K562 (cell line): ENCODE data around the gene CLDN20. TPM values are rescaled to one million over a fixed set of nuclear protein-coding genes. Genes with fewer than 3 reads are reported as not detected.

ENCODE experiments used
- ATAC-seq: fragments of 200-7000 bp; cut with Tn5 transposase; 3 replicates; pipeline ENCODE4 v1.9.1; 2020; ENCODE audit warnings: moderate library complexity
- BruUV-seq: library from RNA; stranded (reverse); fragments of 400-500 nt; replicated peaks from 2 replicates; lab custom pipeline; 2021; lab: Mats Ljungman, UMichigan
- CTCF ChIA-PET: fragments of 300-600 bp; formaldehyde crosslinking; extraction: SDS; loops from one replicate; lab custom pipeline; 2021; ENCODE audit warnings: low intra/inter-chr PET ratio; lab: Yijun Ruan, JAX
- POLR2A ChIA-PET: fragments of 300-600, 350-650 bp; sonication (Branson Sonifier 250); formaldehyde crosslinking; extraction: SDS; loops from one replicate; lab custom pipeline; 2021; ENCODE audit warnings: antibody characterized with exemption, inconsistent platforms; lab: Yijun Ruan, JAX
- DNase-seq, 4 experiments: peaks; one replicate each; pipeline versions ENCODE4 v3.0.0 to v3.0.0-alpha.2; 2011 to 2018; ENCODE audit warnings: low spot score in 3 of 4, mixed read lengths in 3 of 4; ENCODE audit errors: extremely low read depth in 1 of 4
- FAIRE-seq: peaks from 2 replicates; lab custom pipeline; 2011; peaks lifted over from hg19 to GRCh38; lab: Jason Lieb, UNC
- H2AFZ ChIP-seq: 2 replicates; pipeline ENCODE4 v1.6.0; 2011; ENCODE audit warnings: low read depth, low read length, control low read depth, inconsistent platforms
- H3K27ac ChIP-seq: fragments of 200-600 bp; 3 replicates; pipeline ENCODE4 v1.8.0; 2011; ENCODE audit warnings: low read depth, mild to moderate bottlenecking, control low read depth, inconsistent platforms, low read length, moderate library complexity, mixed read lengths; ENCODE audit errors: extremely low read depth
- H3K27me3 ChIP-seq, 2 experiments: fragments of 300-600 bp in 1 of 2; 2 replicates in 1 of 2; 3 replicates in 1 of 2; pipeline versions ENCODE4 v1.6.0 to v1.8.0; 2011; ENCODE audit warnings: inconsistent platforms in 2 of 2, low read length in 2 of 2, mild to moderate bottlenecking in 1 of 2, mixed read lengths in 1 of 2, moderate library complexity in 1 of 2; ENCODE audit not compliant: control insufficient read depth in 2 of 2, insufficient read depth in 2 of 2
- H3K36me3 ChIP-seq: fragments of 300-600 bp; 3 replicates; pipeline ENCODE4 v1.8.0; 2011; ENCODE audit warnings: mild to moderate bottlenecking, low read length, inconsistent platforms; ENCODE audit not compliant: control insufficient read depth, insufficient read depth
- H3K4me1 ChIP-seq, 2 experiments: fragments of 200-600 bp in 1 of 2; replicated peaks in 1 of 2; 2 replicates in 1 of 2; 3 replicates in 1 of 2; pipeline versions ENCODE4 v1.5.1 to v1.8.0; 2011; ENCODE audit warnings: inconsistent platforms in 2 of 2, low read length in 2 of 2, mild to moderate bottlenecking in 1 of 2, mixed read lengths in 1 of 2, moderate library complexity in 1 of 2; ENCODE audit not compliant: control insufficient read depth in 2 of 2, insufficient read depth in 2 of 2
- H3K4me2 ChIP-seq: 2 replicates; pipeline ENCODE4 v1.6.1; 2011; ENCODE audit warnings: low read length, control low read depth, inconsistent platforms, mixed read lengths; ENCODE audit not compliant: insufficient read depth
- H3K4me3 ChIP-seq: fragments of 200-600 bp; sonication (generic), shearing (Covaris generic); 2 replicates; pipeline ENCODE4 v1.5.1; 2016; ENCODE audit warnings: control low read depth, inconsistent platforms
- H3K79me2 ChIP-seq: fragments of 200-600 bp; 3 replicates; pipeline ENCODE4 v1.8.0; 2011; ENCODE audit warnings: low read length, inconsistent platforms; ENCODE audit not compliant: control insufficient read depth, insufficient read depth
- H3K9ac ChIP-seq, 2 experiments: 2 replicates each; pipeline versions ENCODE4 v1.6.0 to v1.6.1; 2011; ENCODE audit warnings: low read depth in 2 of 2, low read length in 2 of 2, control low read depth in 1 of 2, inconsistent platforms in 1 of 2, mild to moderate bottlenecking in 1 of 2, mixed read lengths in 1 of 2; ENCODE audit not compliant: insufficient read depth in 1 of 2
- H3K9me1 ChIP-seq: one replicate; pipeline ENCODE4 v1.6.0; 2011; ENCODE audit warnings: inconsistent platforms, mild to moderate bottlenecking, low read length, moderate library complexity; ENCODE audit not compliant: control insufficient read depth, insufficient read depth
- H3K9me3 ChIP-seq: replicated peaks from 2 replicates; pipeline ENCODE4 v1.5.1; 2011; ENCODE audit warnings: low read depth, low read length, inconsistent platforms; ENCODE audit not compliant: control insufficient read depth, insufficient read depth
- H4K20me1 ChIP-seq: replicated peaks from 2 replicates; pipeline ENCODE4 v1.6.1; 2011; ENCODE audit warnings: low read length, inconsistent platforms, mixed read lengths; ENCODE audit not compliant: control insufficient read depth, insufficient read depth
- FOXP1 ChIP-seq: sonication (generic); formaldehyde crosslinking; IDR thresholded peaks from 2 replicates; pipeline ENCODE4 v1.8.0; 2022; ENCODE audit warnings: mild to moderate bottlenecking, missing genetic modification reagents
- MITF ChIP-seq: IDR thresholded peaks from 2 replicates; pipeline ENCODE4 v1.6.1; 2014; ENCODE audit warnings: antibody characterized with exemption
- POLR2AphosphoS2 ChIP-seq: IDR thresholded peaks from 2 replicates; pipeline ENCODE4 v1.6.1; 2012; ENCODE audit warnings: low read length, improper control_type of control experiment
- POLR3G ChIP-seq: IDR thresholded peaks from 2 replicates; pipeline ENCODE4 v1.6.1; 2011; ENCODE audit not compliant: insufficient read length, insufficient replicate concordance; ENCODE audit errors: extremely low read depth
- SLC30A9 ChIP-seq: fragments of 250-450 bp; sonication (Bioruptor Pico); IDR thresholded peaks from 2 replicates; pipeline ENCODE4 v1.8.0; 2022; ENCODE audit warnings: mild to moderate bottlenecking, moderate library complexity
- SMARCA5 ChIP-seq: fragments of 450-650 bp; IDR thresholded peaks from 2 replicates; pipeline ENCODE4 v1.6.1; 2016
- STAT5A ChIP-seq: IDR thresholded peaks from 2 replicates; pipeline ENCODE4 v1.6.1; 2012; ENCODE audit warnings: low read length, inconsistent platforms, borderline replicate concordance
- TCF3 ChIP-seq: sonication (generic); formaldehyde crosslinking; IDR thresholded peaks from 2 replicates; pipeline ENCODE4 v1.4.0; 2020; ENCODE audit warnings: mild to moderate bottlenecking, missing genetic modification reagents
- ZNF444 ChIP-seq: fragments of 250-450 bp; sonication (Bioruptor Pico); IDR thresholded peaks from 2 replicates; pipeline ENCODE4 v1.4.0; 2020; ENCODE audit warnings: mild to moderate bottlenecking, moderate library complexity
- WGBS: fragments of 100-300 bp; shearing (Covaris generic); methylation state at CpG from one replicate; pipeline ENCODE4 v1.1.6; 2016; ENCODE audit warnings: low coverage, mixed read lengths; ENCODE audit not compliant: insufficient coverage; ENCODE audit errors: missing lambda C conversion rate; 5-methylcytosine and 5-hydroxymethylcytosine counted together
- in situ Hi-C: fragments of 300-500 bp; cut with MboI; formaldehyde crosslinking; loops from 4 replicates; pipeline ENCODE4 v1.15.0; 2018; ENCODE audit warnings: inconsistent platforms, mixed read lengths
- intact Hi-C: fragments of 100-400 bp; cut with micrococcal nuclease; formaldehyde crosslinking; loops from 2 replicates; pipeline ENCODE4 v1.14.2; 2022
- polyA plus RNA-seq, 8 experiments: library from polyadenylated mRNA; depleted of rRNA in 4 of 8; stranded (reverse) in 5 of 8; unstranded in 3 of 8; fragments of >200 nt; fragmentation: Nextera tagmentation in 2 of 8; fragmentation: Illumina TruSeq in 1 of 8; extraction: Ambion mirVana in 2 of 8; extraction: Trizol in 1 of 8; gene quantifications; 2 replicates each; pipeline versions ENCODE4 v1.2.1 to v1.2.3, GENCODE V29; 2011 to 2014; ENCODE audit warnings: inconsistent platforms in 1 of 8, missing spikeins in 1 of 8
- total RNA-seq, 7 experiments: library from RNA; depleted of rRNA in 6 of 7; stranded (reverse); fragments of >200 nt in 6 of 7; fragmentation: Illumina TruSeq in 2 of 7; extraction: Trizol in 2 of 7; gene quantifications; 2 replicates each; pipeline versions ENCODE4 v1.2.1 to v1.2.3, GENCODE V29; 2011 to 2021; ENCODE audit warnings: low replicate concordance in 1 of 7
- TF ChIP-seq, protein P1 (sequence below): fragments of 250-450 bp; sonication (Bioruptor Pico); IDR thresholded peaks from 2 replicates; pipeline ENCODE4 v1.4.0; 2020; ENCODE audit warnings: borderline replicate concordance

CLDN20 gene
- total and polyA plus RNA-seq, 9 of the 15 experiments (the other 6 are each of a cell fraction or from before 2014, with no cell fraction given), result not detected

DNA sequence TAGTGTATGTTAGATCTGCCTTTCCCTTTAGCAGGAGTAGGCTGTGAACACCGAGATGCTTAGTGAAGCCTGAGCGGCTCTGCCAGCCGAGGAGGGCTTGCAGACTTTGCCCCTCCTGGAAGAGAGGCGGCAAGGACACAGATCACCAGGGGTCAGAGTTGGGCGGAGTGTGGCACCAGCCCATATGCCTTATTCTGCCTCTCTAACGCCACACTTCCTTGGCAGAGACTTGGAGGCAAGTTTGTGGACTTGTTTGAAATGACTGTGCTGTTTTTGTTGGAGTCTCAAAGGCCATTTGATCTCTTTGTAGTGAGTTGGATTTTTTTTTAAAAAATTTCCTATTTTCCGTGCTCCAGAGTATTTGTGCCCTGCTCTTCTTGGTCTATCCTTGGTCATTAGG, 44.5 kb upstream of the CLDN20 start (continued):
- TF ChIP-seq POLR3G (no peak), POLR2AphosphoS2 (no peak), MITF (no peak)

- POLR2A ChIA-PET, result interaction anchor here (0.7 kb wide), 1 partner anchor 33 kb away, joined by 3 read pairs; no protein-coding TSS in a partner anchor
- CTCF ChIA-PET, result interaction anchor here (0.6 kb wide), 1 partner anchor 60 kb away, joined by 3 read pairs; no protein-coding TSS in a partner anchor
- H2AFZ ChIP-seq, result no peak overlapping the region
- ATAC-seq (no peak), FAIRE-seq (no peak), DNase-seq (no peak)
- peaks cover 51 to 58% of the 10 kb centered on the region in 2 experiments for H3K27me3 ChIP-seq
- WGBS, result 3% methylated on average over 5 of the region's 5 CpGs
- no peak overlapping the region for H3K4me3 ChIP-seq
- H3K79me2 ChIP-seq, result no peaks in the 10 kb centered on the region
- H3K9ac ChIP-seq, result no peak overlapping the region
- H3K9me1 ChIP-seq, result no peaks in the 10 kb centered on the region
- H3K4me2 ChIP-seq, result no peak overlapping the region
- TF ChIP-seq, protein P1, sequence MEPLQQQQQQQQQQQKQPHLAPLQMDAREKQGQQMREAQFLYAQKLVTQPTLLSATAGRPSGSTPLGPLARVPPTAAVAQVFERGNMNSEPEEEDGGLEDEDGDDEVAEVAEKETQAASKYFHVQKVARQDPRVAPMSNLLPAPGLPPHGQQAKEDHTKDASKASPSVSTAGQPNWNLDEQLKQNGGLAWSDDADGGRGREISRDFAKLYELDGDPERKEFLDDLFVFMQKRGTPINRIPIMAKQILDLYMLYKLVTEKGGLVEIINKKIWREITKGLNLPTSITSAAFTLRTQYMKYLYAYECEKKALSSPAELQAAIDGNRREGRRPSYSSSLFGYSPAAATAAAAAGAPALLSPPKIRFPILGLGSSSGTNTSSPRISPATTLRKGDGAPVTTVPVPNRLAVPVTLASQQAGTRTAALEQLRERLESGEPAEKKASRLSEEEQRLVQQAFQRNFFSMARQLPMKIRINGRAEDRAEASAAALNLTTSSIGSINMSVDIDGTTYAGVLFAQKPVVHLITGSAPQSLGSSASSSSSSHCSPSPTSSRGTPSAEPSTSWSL (CRISPR knock-in tag), result no peak
- TF ChIP-seq ZNF444 (no peak), POLR3G (no peak), STAT5A (no peak), SMARCA5 (no peak), FOXP1 (CRISPR knock-in tag) (no peak), SLC30A9 (CRISPR knock-in tag) (no peak), TCF3 (CRISPR knock-in tag) (no peak)
- no TSS peak for BruUV-seq
- H3K27ac ChIP-seq, result no peak overlapping the region
- no peaks in the 10 kb centered on the region for H3K9me3 ChIP-seq
- intact Hi-C loops (no loop called here), in situ Hi-C loops (no loop called here)
- H4K20me1 ChIP-seq, result no peaks in the 10 kb centered on the region
- no peaks in the 10 kb centered on the region for H3K4me1 ChIP-seq
- H3K36me3 ChIP-seq, result no peaks in the 10 kb centered on the region
These were observed 43.9 kb upstream of the CLDN20 start for GRCh38 chr6:155219858-155220301.
